GM19467 (cell line): Measurements from ENCODE around the gene RALGAPA1.
"Not testable (repeated sequence)": the region's sequence is repeated elsewhere in the genome, so short reads cannot be mapped to it uniquely, and the experiment has no call there.

Experiments
- ATAC-seq: cut with Tn5 transposase; IDR thresholded peaks from one replicate; pipeline ENCODE4 v1.9.1; 2021; ENCODE audit warnings: mild to moderate bottlenecking, moderate library complexity; ENCODE audit not compliant: unreplicated experiment

The RALGAPA1 gene

DNA sequence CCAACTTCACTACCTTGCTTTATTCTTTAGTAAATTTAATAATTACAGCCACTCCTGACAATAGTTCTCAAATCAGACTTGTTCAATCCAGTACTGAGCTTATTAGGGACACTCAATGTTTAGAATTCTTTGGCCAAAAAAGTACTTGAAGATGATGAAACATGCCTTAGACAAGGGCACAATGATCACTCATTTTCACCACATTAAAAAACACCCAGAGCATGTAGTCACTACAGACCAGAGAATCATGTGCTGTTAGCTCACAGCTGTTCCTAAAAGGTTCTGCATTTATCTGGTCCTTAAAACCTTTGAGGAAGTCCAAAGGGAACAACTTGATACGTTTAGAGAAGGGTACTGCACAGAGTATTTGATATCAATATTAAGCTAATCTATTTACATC lies 176.4 kb downstream of the RALGAPA1 start:
- ATAC-seq, result no peak

DNA sequence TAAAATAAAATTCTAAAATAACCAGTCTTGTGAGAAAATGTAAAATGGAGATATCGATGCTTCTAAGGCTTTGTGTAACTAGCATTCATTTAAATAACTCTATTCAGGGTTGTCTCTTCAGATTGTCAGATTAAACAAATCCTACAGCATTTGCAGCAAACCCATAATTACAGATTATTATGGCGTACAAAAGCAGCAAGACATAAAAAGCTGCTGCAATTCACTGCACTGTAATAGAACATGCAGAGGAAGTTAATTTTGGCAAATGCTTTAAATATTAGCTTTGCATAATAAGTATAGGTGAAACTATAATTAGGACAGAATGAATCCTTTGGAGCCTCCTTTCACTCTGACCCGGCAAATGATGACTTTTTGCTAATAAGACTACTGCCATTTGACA lies 176.8 kb downstream of the RALGAPA1 start:
- no peak for ATAC-seq

DNA sequence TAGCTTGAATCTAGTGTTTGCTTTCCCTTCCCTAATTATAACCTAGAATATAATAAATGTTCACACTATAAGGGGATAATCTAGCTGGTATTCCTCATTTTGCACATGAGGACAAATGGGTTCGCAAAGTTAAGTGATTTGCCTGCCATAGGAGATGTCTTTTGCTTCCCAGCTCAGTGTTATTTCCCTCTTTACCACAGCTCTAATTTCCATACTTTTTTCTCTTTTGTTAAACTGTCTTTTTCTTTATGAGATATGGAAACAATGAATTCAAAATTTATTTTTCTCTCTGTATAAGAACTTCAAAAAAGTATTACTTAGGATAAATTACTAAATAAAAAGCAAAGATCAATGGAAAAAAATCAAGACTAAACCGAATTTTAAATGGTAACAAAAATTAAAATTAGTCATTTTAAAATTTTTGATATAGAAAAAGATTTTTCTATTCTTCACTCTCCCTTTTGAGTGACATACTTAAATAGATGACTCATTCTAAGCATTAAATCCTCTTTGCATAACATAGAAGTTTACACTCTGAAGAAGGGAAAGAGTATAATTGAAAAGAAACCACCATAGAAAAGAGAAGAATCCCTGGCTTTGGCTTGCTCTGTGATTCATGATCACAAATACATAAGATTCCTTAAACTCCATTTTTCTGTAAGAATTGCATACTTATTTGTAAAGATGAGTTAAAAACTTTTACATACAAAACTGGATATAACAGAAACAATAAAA lies 177.9 kb downstream of the RALGAPA1 start:
- no peak for ATAC-seq

DNA sequence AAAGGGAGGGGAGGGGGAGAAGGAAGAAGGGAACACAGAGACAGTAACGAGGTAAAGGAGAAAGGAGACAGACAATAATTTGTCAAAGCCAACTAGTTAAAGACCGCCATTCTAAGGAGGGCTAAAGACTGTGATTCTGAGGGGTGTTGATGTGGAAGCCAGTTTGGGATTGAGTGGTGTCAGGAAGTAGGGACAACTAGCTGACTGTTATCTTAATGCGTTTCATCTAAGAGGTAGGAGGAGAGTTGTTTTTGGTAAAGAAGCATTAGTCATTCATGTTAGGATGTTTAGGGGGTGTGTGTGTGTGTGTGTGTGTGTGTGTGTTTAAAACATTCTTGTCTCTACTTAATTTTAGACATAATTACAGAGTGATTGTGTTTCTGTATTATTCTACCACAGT lies 180.1 kb downstream of the RALGAPA1 start:
- no peak for ATAC-seq

GRCh38 chr14:35626947-35627346 lies 182.1 kb downstream of the RALGAPA1 start:
- ATAC-seq, result not testable (repeated sequence)

DNA sequence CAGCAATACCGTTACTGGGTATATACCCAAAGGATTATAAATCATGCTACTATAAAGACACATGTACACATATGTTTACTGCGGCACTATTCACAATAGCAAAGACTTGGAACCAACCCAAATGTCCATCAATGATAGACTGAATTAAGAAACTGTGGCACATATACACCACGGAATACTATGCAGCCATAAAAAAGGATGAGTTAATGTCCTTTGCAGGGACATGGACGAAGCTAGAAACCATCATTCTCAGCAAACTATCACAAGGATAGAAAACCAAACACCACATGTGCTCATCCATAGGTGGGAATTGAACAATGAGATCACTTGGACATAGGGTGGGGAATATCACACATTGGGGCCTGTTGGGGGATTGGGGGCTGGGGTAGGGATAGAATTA lies 187.1 kb downstream of the RALGAPA1 start:
- not testable (repeated sequence) for ATAC-seq

- not testable (repeated sequence) for ATAC-seq
Measured at GRCh38 chr14:35619998-35620397, 189.1 kb downstream of the RALGAPA1 start.

GRCh38 chr14:35619461-35619860 lies 189.6 kb downstream of the RALGAPA1 start:
- not testable (repeated sequence) for ATAC-seq

- ATAC-seq, result no peak
Measured at GRCh38 chr14:35617500-35617899, 191.6 kb downstream of the RALGAPA1 start.

GRCh38 chr14:35607380-35607779 lies 201.7 kb downstream of the RALGAPA1 start:
- no peak for ATAC-seq

DNA sequence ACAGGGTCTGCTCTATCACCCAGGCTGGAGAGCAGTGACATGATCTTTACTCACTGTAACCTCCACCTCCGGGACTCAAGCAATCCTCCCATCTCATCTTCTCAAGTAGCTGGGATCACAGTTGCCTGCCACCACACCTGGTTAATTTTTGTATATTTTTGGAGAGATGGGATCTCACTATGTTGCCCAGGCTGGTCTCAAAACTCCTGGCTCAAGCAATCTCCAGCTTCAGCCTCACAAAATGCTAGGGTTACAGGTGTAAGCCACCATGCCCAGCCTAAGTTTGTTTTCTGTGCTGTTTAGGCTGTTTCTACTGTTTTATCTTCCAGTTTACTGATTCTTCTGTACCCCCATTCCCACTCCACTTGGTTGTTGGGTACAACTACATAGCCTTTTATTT lies 208.8 kb downstream of the RALGAPA1 start:
- no peak for ATAC-seq

DNA sequence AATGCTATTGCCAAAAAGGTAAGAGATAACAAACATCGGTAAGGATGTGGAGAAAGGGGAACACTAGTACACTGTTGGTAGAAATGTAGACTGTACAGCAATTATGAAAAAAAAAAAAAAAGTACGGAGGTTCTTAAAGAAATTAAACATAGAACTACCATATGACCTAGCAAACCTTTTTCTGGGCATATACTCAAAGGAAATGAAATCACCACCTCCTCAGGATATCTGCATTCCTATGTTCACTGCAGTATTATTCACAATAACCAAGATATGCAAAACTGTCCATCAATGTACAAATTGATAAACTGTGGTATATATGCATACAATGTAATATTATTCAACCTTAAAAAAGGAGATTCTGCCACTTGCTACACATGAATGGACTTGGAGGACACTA lies 214.5 kb downstream of the RALGAPA1 start:
- ATAC-seq, result no peak

DNA sequence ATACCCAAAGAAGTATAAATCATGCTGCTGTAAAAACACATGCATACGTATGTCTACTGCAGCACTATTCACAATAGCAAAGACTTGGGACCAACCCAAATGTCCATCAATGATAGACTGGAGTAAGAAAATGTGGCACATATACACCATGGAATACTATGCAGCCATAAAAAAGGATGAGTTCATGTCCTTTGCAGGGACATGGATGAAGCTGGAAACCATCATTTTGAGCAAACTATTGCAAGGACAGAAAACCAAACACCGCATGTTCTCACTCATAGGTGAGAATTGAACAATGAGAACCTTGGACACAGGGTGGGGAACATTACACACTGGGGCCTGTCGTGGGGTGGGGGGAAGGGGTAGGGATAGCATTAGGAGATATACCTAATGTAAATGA lies 221.7 kb downstream of the RALGAPA1 start:
- not testable (repeated sequence) for ATAC-seq

DNA sequence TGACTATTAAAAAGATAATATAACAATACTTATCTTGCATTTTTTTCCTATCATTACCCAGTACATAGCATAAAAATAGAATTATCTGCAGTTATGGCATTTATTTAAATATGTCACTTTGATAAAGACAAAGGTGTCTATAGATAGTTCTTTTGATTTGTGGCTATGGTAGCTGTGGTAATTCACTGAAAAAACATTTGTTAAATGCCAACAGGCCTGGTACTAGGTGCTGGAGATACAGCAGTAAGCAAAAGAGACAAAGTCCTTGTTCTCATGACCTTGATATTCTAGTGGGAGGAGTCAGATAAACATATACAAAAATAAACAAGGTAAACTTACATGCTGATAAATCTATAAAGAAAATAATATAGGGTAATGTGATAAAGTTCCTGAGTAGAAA lies 230.5 kb downstream of the RALGAPA1 start:
- no peak for ATAC-seq

DNA sequence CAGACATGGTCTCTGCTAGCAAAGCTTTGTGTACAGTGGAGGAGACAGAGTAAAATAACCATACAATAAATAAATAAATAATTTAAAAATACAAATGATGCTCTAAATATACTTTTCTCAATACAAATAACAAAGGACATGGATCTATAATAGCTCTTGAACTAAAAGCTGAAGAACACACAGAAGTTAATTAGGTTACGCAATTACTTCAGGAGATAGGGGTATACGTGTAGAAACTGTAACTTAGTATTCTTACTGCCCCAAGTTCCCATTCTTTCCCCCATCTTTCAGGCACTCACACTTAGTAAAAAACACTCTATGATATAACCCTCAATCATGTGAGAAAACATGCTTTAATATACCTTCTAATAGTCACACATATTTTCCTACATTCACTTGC lies 231.0 kb downstream of the RALGAPA1 start:
- no peak for ATAC-seq

DNA sequence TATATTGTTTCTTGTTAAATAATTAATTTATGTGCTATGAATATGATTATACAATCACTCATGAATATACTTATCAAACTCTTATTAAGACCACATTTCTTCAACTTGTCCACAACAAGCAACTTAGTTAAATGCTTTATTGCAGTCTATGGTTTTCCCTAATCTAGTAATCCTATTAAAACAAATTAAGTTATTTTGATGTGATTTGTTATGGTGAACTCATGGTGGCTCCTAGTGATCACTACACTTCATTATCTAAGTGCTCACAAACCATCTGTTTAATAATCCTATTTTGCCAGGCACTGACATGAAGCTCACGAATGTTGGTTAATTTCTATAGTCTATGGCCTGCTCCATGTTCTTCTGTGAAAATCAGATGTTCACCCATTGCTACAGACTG lies 232.2 kb downstream of the RALGAPA1 start:
- no peak for ATAC-seq

DNA sequence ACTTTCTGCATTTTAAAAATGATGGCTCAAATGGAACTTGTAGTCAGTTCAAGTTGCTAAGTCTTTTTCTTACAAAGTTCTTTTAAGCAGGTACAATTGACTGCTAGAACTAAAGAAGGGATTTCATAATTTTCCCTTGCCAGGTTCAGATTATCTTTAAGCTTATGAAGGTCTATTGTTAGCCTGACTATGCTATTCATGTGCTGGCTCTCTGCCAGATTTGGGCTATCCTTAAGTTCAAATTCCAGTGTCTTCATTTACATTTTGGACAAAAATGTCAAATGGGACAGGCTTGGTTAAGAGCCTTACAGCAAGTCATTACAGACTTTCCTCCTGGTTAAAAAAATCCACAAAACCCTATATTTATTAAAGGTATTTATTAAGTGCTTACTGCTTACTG lies 232.8 kb downstream of the RALGAPA1 start:
- no peak for ATAC-seq

DNA sequence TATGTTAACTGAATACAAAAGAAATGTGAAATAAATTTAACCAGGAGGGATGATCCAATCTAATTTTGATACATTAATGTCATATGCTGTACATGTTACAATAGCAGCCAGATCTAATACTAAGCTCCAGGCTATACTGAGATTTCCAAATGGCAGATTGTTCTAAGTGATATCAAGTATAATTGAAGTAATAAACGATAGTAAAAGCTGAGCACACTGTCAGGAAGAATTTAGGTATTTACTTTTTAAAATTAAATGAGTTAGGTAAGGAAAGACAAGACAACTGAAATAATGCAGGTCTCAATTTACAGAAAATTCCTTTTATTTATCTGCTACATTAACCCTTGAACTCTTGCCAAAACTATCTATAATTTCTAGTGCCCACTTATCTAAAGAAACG lies 235.2 kb downstream of the RALGAPA1 start:
- ATAC-seq, result no peak

DNA sequence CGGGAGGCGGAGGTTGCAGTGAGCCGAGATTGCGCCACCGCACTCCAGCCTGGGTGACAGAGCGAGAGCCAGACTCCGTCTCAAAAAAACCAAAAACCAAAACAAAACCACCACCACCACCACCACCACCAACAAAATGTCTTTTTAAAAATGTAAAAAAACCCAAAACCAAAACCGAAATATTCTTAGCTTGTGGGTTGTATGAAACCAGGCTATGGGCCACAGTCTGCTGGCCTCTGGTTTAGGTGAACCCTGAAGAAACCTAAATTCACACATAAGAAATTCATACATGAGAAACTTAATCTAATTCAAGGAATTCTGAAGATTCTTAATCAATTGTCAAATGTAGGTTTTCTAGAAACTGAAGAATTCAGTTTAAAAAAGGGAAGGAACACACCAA lies 237.5 kb downstream of the RALGAPA1 start:
- ATAC-seq, result no peak

GRCh38 chr14:35565871-35566464 lies 243.1 kb downstream of the RALGAPA1 start:
- no peak for ATAC-seq

DNA sequence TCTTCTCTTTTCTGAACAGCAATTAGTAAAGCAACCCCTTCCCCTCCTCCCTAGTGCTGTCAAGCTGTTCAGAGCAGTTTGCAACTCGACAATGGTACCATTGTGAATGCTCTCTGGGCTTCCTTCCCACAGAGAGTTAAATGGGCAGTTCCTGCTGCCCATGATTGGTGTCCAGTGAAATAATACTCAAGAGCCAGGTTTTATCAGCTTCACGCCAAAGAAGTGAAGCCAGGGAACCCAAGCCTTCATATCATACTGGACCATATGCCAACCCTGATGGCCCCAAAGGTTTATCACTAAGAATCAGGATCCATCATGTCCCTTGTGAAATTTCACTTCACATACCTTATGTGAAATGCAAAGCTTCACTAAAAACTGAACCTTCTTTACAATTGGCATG lies 250.4 kb downstream of the RALGAPA1 start:
- no peak for ATAC-seq

GRCh38 chr14:35557221-35557747 lies 251.8 kb downstream of the RALGAPA1 start:
- no peak for ATAC-seq

- no peak for ATAC-seq
Measured at GRCh38 chr14:35556548-35556947, 252.5 kb downstream of the RALGAPA1 start.
